ENCODE results near the gene LRRK2.

The LRRK2 gene

GRCh38 chr12:40185303-40185693 lies 39.5 kb upstream of the LRRK2 start (continued):
- TF ChIP-seq ZNF302 (tag by site-specific recombination; IDR thresholded peaks at IDR 0.05; ENCODE audit: low read depth): no peak

- CTCF ChIA-PET: interaction anchor here (0.7 kb wide), 1 partner anchor 22 kb away, joined by 3 read pairs; no protein-coding TSS in a partner anchor
- no peak overlapping the region for H3K4me3 ChIP-seq (ENCODE audit: low read depth, low read length)
- H3K36me3 ChIP-seq (ENCODE audit: control insufficient read depth in 2 of 2, insufficient read depth in 1 of 2, low read length in 2 of 2): no peaks in the 10 kb centered on the region
- no peaks in the 10 kb centered on the region for H3K4me1 ChIP-seq (ENCODE audit: control insufficient read depth, insufficient read depth, low read length)
- POLR2A ChIA-PET: no interaction called here
- TF ChIP-seq KLF1 (tag by site-specific recombination; IDR thresholded peaks at IDR 0.05): no peak
- TF ChIP-seq ZNF426 (tag by site-specific recombination; IDR thresholded peaks at IDR 0.05): no peak
- TF ChIP-seq KLF16 (tag by site-specific recombination; IDR thresholded peaks at IDR 0.05): no peak
- peak; percentile 92 for TF ChIP-seq SETDB1 (IDR thresholded peaks at IDR 0.05; ENCODE audit: insufficient read length, low read length)
- H3K9me3 ChIP-seq (ENCODE audit: control insufficient read depth, insufficient read depth, low read depth, low read length): no peaks in the 10 kb centered on the region
- no peak overlapping the region for H3K27ac ChIP-seq (ENCODE audit: extremely low read depth, low read depth, low read length)
Observed at GRCh38 chr12:40188558-40189320, 36.1 kb upstream of the LRRK2 start.

- Histone ChIP-seq H3K4me3 (ENCODE audit: low read depth, low read length) (no peak overlapping the region), H3K27ac (ENCODE audit: extremely low read depth, low read depth, low read length) (no peak overlapping the region), H3K36me3 (ENCODE audit: control insufficient read depth in 2 of 2, insufficient read depth in 1 of 2, low read length in 2 of 2) (no peaks in the 10 kb centered on the region), H3K9me3 (ENCODE audit: control insufficient read depth, insufficient read depth, low read depth, low read length) (no peaks in the 10 kb centered on the region), H3K4me1 (ENCODE audit: control insufficient read depth, insufficient read depth, low read length) (no peaks in the 10 kb centered on the region)
- TF ChIP-seq CTCF (tag by site-specific recombination; IDR thresholded peaks at IDR 0.05) (no peak), BCL6B (tag by site-specific recombination; IDR thresholded peaks at IDR 0.05) (no peak), ZNF211 (tag by site-specific recombination; IDR thresholded peaks at IDR 0.05; ENCODE audit: low read depth) (no peak), ZNF596 (tag by site-specific recombination; IDR thresholded peaks at IDR 0.05) (no peak), ZNF48 (tag by site-specific recombination; IDR thresholded peaks at IDR 0.05) (no peak), ZSCAN5A (tag by site-specific recombination; IDR thresholded peaks at IDR 0.05) (no peak), ZNF560 (tag by site-specific recombination; IDR thresholded peaks at IDR 0.05; ENCODE audit: borderline replicate concordance) (no peak), ZNF391 (tag by site-specific recombination; IDR thresholded peaks at IDR 0.05; ENCODE audit: borderline replicate concordance, low read depth) (no peak), ZNF292 (tag by site-specific recombination; IDR thresholded peaks at IDR 0.05; ENCODE audit: borderline replicate concordance, low read depth) (no peak), ZBTB8A (tag by site-specific recombination; IDR thresholded peaks at IDR 0.05) (no peak), ZNF621 (tag by site-specific recombination; IDR thresholded peaks at IDR 0.05) (no peak), ZSCAN30 (tag by site-specific recombination; IDR thresholded peaks at IDR 0.05) (no peak), ZSCAN4 (tag by site-specific recombination; IDR thresholded peaks at IDR 0.05) (no peak), ZBTB49 (tag by site-specific recombination; IDR thresholded peaks at IDR 0.05; ENCODE audit: low read depth) (no peak), ZNF146 (tag by site-specific recombination; IDR thresholded peaks at IDR 0.05) (no peak), ZFP37 (tag by site-specific recombination; IDR thresholded peaks at IDR 0.05) (no peak), ZBTB1 (tag by site-specific recombination; IDR thresholded peaks at IDR 0.05) (no peak), ZNF677 (tag by site-specific recombination; IDR thresholded peaks at IDR 0.05) (no peak)
- POLR2A ChIA-PET: no interaction called here
- CTCF ChIA-PET: no interaction called here
Observed at GRCh38 chr12:40192704-40193255, 32.0 kb upstream of the LRRK2 start.
